HG02798 (cell line): ENCODE results near the gene REN.

Experiments
- ATAC-seq: cut with Tn5 transposase; IDR thresholded peaks from one replicate; pipeline ENCODE4 v1.9.1; 2021; ENCODE audit warnings: mild to moderate bottlenecking; ENCODE audit not compliant: unreplicated experiment, poor library complexity

REN gene

DNA sequence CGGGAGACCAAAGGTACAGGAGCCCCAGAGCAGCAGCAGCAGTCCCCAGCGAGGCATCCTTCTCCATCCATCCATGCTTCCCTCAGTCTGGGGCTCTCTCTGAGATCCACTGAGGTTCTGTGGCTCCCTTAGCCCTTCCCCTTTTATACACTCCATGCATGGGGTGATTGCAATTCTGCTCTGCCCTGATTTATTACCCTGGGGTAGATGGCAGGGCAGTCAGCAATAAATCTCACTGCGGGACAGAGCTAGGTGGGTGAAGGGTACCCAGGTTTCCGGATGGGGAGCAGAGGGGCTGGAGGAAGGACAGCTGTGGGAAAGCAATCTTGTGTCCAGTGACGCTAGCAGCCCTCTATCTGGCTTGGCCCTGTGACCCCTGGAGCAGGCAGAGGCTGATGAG, at the start of gene REN:
Gene REN (minus strand): TSS at position 119 of the 400 bp plus-strand sequence. CDS start 44 bp downstream, at position 75.
- ATAC-seq, result no peak

DNA sequence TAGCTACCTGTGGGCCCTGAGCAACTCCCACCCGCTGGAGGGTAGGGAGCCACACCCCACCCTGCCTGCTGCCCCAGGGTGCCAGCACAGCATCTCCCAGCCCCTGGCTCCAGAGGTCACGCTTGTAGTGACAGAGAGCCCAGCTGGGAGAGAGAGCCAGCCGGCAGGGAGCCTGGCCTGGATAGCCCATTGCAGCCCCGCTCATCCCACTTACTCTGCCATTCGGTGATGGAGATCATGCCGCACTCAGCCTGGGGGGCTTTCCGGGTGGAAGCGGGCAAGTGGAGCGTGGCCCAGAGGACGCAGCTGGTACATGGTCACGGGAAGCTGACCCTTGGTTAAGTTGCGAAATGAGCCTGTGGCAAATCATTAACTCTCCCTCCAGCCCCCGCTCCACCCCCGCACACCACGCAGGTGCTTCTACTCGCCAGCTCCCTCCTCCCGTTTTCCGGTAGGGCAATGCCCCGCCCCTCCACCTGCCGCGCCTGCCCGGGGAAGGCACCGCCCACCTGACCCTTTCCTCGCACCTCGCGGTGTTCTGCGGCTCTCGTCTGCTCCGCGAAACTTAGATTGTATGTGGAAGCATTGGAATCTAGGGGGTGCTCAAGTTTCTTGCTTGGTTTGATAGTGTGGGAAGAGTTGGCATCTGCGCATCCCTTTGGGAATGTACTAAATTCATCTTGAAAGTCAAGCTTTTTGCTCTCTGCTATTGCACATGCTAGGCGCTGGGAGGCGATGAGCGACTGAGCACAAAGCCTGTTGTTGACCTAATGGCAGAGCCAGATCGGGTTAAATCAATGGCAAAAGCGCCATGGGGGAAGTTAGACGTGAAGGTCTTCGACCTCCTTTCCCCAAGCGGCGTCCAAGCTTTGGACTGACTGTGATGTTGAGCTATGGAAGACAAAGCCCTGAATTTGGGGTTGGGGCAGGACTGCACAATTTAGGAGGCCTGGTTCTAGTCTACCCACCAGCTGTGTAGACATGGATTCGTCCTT, 47.8 kb upstream of the REN start, which contains the start of gene GOLT1A:
Gene GOLT1A (minus strand): TSS at position 321 of the 995 bp plus-strand sequence. CDS start 82 bp downstream, at position 239.
- ATAC-seq, result no peak

DNA sequence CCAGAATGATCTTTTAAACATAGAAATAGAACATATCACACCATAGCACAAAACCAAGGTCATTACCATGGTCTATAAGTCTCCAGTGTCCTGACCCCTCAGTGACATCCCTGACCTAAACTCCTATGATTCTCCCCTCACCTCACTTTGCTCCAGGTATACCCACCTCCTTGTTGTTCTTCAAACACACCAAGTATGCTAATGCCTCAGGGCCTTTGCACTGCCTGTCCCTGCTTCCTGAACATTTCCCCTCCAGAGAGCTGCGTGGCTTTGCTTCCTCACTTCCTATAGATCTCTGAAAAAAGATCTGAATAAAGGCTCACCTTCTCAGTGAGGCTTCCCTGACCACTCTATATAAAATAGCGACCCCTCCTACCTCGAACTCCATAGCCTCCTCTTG, 46.6 kb upstream of the REN start:
- no peak for ATAC-seq

DNA sequence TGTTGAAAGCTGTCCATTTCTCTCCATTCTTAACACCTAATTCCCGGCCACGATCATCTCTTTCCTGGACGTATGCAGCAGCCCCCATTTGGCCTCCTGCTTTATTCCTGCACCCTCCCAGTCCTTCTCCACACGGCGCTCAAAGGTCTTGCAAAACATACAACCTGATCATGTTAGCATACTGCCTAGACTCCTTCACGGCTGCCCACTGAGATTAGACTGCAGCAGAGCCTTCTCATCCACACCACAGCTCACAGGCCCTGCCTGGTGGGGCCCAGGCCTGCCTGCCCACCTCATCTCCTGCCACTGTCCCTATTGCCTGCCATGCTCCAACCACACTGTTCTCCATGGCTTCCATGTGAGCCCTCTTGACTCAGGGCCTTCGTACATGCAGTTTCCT, 44.9 kb upstream of the REN start:
- ATAC-seq, result no peak

DNA sequence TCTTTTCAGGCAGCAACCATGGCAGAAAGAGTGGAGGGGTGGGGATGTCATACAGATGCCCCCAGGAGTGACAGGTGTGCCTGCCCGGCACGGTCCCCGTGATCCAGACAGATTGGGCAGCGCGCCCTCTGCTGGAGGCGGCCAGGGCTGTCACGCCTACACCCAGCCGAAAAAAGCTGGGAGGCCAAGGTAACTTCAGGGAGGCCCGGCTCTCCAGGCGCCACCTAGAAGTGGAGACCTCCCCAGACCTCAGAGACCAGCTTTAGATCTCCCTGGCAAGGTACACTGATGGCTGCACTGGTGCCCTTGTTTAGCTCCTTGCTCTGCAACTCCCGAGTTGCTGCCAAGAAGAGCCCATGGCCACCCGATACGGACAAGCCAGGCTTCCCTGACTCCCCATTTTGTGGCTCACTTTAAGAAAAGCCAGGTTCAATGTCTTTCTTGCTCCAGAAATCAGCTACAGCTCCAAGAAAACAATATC, 41.0 kb upstream of the REN start:
- peak; percentile 70 for ATAC-seq

DNA sequence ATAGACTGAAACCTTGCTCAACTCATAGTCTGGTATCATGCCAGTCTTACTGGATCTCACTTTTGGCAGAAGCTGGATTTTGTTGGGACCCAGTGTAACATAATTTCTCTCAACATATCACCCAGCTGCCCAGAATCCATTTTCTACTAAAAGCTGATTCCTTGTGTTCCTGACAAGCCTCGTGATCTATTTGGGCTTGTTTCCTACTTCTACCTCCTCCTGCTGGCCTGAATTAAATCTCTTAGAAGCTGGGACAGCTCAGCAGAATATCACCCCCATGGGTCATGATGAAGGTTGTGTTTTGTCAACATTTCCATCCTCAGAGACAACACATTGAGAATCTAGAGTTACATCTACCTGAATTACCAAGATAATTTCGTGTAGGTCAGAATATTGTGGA, 40.0 kb upstream of the REN start:
- no peak for ATAC-seq

DNA sequence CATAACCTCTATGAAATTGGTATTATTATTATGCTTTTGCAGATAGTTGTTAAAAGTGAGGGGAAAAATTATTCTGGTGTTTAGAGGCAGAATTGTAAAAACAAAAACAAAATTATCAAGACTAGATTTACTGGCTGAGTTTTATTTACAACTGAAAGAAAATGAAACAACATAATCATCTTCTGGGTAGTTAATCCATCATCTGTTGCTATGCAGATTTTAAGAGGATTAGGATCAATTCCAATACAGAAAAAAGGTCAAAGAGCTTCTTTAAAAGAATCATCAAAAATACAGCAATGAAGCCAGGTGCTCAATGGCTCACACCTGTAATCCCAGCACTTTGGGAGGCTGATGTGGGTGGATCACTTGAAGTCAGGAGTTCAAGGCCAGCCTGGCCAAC, 39.3 kb upstream of the REN start:
- ATAC-seq, result no peak

DNA sequence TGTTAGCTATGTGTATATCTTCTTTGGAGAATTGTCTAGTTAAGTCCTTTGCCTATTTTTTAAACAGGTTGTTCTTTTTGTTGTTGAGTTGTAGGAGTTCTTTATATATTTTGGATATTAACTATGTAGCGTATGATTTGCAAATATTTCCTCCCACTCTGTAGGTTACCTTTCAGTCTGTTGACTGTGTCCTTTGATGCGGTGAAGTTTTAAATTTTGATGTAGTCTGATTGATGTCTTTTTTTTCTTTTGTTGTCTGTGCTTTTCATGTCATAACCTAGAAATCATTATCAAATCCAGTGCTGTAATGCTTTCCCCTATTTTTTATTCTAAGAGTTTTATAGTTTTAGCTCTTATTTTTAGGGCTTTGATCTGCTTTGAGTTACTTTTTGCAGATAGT, 38.8 kb upstream of the REN start:
- no peak for ATAC-seq

DNA sequence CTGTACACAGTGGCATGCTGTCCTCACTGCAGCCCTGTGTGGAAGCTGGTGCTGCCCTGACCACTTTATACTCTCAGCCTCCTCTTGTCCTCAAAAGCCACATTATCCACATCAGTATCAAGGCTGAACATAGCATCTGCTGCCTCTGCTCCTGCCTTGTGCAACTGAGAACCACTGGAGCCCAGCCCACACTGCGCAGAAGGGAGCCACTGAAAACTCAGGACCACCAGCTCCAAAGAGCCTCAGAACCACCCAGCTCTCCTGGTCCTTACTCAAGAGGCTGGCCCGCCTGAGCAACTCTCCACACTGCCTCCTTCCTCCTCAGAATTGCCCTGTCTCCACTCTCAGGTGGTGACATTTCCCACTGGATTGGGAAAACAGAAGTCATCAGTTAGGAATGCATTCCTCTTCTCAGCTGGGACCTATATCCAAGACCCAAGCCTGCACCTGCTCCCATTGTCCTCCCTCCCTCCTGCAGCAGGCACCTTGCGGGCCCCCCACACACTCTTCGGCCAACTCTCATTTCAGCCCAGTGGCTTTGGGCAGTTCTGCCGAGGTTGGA, 37.1 kb upstream of the REN start:
- ATAC-seq, result no peak

DNA sequence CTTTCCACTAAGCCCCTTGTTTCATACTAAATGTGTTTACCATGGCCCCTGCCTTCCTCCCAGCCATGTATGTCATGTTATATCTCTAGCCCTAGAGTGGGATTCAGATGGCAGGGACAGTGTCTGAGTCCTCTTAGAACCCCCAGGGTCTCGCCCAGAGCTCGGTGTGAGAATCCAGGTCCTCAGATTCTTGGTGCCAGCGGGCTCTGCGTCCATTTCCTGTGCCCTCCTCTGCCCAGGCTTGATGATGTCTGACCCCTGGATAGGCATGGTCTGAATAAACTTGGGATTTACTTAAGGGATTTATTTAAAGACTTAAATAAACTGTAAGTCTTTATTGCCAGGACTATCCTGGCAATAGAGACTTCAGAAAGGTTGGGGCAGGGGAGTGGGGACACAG, 36.3 kb upstream of the REN start:
- no peak for ATAC-seq

DNA sequence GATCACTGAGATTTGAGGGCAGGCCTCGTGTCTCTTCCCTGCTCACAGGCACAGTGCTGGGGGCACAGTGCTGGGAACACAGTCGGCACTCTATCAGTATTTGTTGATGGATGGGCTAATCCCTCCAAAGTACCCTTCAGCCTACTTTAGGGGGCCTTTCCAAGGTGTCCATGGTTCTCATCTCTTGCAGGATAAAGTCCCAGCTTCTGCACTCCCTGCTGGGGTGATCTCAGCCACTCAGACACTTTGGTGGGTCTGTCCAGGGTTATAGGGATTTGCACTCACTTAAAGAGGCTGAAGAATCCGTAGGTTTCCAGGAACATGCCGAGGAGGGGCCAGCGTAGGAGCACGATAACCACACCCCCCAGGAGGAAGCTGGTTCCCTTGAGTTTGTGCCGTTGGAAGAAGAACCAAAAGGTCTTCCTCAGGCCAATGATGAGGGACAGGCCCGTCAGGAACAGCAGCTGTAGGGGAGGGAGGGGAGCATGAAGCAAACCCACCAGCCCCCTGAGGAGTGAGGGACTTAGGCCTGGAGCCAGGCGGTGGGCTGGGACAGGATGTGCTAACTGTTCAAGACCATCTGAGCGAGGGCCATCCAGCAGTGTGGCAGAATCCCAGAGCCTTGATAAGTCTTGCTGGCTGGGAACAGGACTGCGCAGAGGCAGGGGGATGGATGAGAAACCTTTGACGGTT, 35.4 kb upstream of the REN start:
- ATAC-seq, result no peak

DNA sequence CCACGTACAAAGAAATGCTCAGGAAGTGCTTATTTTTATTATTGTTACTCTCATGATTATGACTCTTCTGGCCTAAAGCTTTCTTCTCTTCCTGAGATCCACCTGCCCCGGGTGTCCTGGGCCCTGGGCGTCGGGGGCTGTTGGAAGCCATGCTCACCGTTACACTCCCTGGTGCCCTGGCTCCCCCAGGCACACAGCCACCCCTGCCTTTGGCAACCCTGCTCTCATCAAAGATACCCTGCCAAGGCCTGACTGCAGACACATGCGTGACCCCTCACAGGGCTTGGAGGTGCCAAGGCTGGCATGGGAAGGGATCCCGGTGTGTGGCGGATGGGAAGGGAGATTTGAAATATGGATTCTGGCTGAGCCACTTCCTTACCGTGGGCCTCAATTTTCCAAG, 33.4 kb upstream of the REN start:
- no peak for ATAC-seq

DNA sequence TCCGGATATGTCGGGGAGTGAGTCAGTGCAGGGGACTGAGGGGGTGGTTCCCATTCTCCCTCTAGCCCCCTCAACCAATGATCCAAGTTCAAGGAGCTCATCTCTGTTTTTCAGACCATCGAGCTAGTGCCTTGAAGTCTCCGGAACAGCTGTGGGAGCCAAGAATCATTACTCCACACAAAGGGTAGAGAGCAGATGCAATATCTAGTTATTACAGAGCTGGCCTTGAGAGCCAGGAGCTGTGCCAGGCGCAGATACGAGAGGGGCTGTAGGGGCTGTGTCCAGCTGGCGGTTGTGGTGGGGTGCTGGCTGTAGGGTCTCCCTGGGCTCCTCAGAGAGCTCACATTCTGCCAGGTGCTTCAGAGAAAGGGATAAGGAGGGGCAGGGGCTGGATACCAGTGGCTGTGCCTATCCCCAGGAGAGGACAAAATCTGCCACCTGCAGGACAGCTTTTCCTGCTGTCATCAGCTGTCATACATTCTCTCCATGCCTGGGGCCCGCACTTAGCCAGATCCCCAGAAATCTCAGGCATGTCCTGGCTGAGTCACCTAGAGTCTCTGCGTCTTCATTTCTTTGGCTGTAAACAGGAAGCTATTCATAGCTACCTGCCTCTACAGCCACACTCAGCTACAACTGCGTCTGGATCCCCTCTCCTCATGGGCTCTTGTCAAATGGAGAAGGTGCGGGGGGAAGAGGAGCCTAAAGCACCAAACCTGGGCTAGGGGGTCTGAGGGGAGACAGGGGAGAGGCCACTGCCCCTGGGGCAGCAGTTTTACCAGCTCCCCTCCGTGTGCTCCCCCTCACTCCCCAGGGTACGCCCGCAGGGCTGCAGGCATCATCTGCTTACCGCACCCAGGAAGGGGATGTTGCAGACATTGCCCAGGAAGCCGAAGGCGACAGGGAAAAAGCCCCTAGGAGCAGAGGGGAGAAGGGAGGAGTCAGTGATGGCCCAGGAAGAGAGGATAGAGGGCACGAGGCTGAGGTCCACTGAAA, 32.5 kb upstream of the REN start:
- no peak for ATAC-seq

DNA sequence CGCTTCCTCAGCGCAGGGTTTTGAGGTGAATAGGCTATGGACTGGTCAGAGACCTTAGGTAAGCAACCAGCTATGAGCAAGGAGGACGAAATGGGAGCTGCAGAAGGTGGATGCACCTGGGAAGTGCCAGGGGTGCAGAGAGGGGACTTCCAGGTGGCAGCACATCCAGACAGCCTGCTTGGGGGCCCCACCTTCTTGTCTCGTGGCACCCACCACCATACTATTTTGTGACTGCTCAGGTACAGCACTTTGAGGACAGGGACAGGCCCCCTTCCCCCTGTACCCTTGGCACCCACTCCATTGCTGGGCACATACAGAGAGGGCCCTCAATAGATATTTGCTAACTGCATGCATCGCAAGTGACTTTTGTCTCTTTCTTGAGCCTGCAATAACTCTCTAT, 30.9 kb upstream of the REN start:
- ATAC-seq, result no peak

DNA sequence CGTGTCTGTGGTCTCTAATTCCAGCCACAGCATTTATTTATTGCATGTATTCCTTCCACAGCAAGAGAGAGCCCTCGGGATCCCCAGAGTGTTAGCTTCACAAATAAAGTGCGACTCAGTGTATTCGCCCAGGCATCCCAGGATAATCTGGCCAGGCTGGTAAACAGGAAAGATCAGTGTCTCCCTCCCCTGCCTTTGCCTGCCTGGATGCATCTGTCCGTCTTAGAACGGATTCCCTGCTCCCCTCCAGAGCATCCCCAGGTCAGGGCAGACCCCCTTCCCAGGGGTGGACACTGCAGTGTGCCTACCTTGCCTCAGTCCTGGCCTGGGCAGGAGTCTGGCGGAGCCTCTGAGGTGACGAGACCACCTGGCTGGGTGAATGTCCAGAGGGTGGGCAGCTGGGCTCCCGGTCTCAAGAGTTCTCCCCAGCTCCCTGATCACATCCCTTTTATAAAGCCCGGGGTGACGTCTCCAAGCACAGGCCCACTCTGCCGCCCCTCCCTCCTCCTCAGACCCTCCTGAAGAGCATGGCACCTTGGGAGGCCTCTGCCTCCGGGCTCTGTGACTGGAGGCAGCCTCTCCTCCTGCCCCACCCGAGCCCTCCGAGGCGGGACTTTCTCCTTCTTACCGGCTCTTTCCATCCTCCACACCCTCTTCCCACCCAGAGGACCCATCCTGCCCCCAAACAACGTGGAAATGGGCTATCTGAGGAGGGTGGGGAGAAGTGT, 30.1 kb upstream of the REN start, which contains the start of gene KISS1:
Gene KISS1 (minus strand): TSS at position 424 of the 728 bp plus-strand sequence. CDS start 3,615 bp downstream, outside the sequence.
- no peak for ATAC-seq

DNA sequence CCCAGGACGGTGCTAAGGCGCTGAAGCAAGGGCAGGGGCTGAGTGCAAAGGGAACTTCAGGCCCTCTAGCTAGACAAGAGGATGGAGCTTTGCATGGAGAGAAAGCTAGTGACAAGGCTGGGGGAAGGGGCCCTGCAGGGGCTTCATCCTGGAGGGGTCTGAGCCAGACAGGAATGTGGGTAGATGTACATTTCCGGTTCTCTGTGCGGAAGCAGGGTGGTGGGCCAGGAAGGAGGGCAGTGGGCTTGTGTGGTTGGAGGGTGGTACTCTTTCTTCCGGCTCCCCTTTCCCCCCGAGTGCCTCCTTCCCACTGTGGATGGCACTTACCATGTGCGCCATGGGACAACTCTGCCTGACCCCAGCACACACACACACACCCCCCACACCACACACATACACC, 28.6 kb upstream of the REN start:
- no peak for ATAC-seq

DNA sequence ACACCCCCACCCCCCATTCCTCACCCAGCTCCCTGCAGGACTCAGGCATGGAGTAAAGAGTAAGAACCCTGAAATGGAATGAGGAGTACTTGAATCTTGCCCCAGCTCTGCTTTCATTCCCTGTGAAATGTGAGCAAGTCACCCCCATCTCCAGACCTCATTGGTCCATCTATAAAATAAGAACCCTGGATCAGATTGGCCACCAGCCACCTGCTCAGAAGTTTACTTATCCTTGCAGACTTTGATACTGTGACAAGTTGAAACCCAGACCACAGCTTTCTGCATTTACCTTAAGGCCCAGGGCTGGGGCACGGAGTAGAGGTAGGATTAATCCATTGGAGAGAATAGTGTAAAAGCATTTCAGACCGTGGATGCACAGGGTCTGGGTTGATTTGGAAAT, 27.9 kb upstream of the REN start:
- no peak for ATAC-seq

DNA sequence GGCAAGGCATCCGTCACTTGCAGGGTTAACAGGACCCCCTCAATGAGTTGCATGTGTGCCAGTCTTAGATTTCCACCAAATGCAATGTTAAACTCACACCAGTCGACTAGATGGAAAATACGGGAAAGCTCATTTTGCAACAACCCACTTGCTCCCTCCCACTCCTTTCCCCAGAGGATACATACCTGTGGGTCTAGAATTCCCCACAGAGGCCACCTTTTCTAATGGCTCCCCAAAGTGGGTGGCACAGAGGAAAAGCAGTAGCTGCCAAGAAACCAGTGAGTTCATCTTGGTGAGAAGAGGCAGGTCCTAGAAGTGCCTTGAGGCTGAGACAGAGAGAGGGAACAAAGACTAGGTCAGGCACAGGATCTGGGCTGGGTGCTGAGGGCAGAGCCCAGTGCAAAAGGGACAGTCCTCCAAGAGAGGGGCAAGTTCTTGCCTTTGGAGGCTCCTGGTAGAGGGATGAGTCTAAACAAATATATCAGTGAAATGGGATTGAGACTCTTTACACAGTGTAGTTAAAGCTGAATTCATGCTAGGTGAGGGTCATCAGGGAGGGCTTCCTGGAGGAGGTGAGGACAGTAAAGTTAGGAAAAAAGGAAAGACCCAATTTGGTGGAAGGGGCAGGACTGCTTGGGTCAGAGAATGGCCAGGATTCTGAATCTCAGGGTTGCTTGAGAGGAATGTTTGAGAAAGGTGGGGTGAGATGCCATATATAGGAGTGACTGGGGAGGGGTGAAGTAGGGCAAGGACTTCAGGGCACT, 26.6 kb upstream of the REN start:
- no peak for ATAC-seq
